ENCODE measurements around the gene UAP1L1. TPM values are rescaled to one million over a fixed set of nuclear protein-coding genes. Genes with fewer than 3 reads are reported as not detected.
A peak's percentile ranks its signal among the peaks of the same experiment; 100 is the strongest.

UAP1L1 gene
- total RNA-seq, 1 experiment from 2014 or later: 6.6 TPM

DNA sequence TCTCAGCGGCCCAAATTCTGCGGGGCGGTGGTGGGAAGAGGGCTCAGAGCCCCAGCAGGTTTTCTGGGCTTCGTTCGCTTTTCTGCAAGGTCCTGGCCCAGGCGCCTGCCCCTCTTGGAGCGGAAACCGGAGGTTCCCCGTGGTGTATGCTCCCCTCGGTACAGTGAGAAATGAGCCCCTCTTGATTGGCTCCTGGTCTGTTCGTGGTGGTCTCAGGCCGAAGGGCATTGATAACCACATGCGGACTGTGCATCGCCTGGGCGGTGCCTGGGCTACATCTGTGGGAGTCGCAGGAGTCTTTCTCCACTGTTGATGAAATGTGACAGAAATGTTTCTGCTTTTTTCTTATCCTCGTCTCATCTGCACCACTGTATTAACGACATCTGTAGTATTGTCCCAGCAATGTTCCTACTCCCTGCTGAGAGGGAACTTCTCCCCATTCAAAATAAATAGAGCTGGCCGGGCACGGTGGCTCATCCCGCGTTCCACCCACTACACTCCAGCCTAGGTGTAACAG lies 10.2 kb downstream of the UAP1L1 start:
- peaks cover 17 to 21% of the 10 kb centered on the region in 2 experiments for H3K4me1 Mint-ChIP-seq
- H3K23ac ChIP-seq (ENCODE audit: insufficient read length, low read depth, low read length): no peak overlapping the region
- no peak overlapping the region for H2AFZ ChIP-seq (ENCODE audit: low read length)
- no peak overlapping the region for H2BK20ac ChIP-seq (ENCODE audit: low read depth, low read length, poor library complexity, severe bottlenecking)
- no peak overlapping the region for H2BK5ac ChIP-seq (ENCODE audit: insufficient read length, low read length)
- peak overlapping the region; percentile 82 to 89 for H3K4me3 Mint-ChIP-seq
- peaks cover 2 to 12% (median 4%) of the 10 kb centered on the region in 3 experiments; a peak in 5 of 7 replicates for H3K36me3 Mint-ChIP-seq (ENCODE audit: insufficient read depth in 1 of 3, low read depth in 3 of 3)
- no peak overlapping the region for H2BK12ac ChIP-seq (ENCODE audit: insufficient read length, low read depth, low read length)
- H2AK5ac ChIP-seq (ENCODE audit: insufficient read length, low read length): no peak overlapping the region
- no peak overlapping the region for H4K91ac ChIP-seq (ENCODE audit: insufficient read length, low read depth, low read length)
- H3K4me2 ChIP-seq (ENCODE audit: insufficient read depth, insufficient read length, low read length): peak overlapping the region; percentile 79
- no peaks in the 10 kb centered on the region for H3K27me3 ChIP-seq (ENCODE audit: insufficient read depth, low read length)
- peaks cover 12% of the 10 kb centered on the region for H3K23me2 ChIP-seq (ENCODE audit: insufficient read length, low read depth, low read length, poor library complexity, severe bottlenecking)
- H2BK120ac ChIP-seq (ENCODE audit: low read depth, low read length, poor library complexity, severe bottlenecking): no peak overlapping the region
- no peaks in the 10 kb centered on the region for H3K9me3 Mint-ChIP-seq
- no peaks in the 10 kb centered on the region for H3K4me1 ChIP-seq (ENCODE audit: insufficient read depth, low read length)
- no peaks in the 10 kb centered on the region for H4K20me1 ChIP-seq (ENCODE audit: control insufficient read depth, insufficient read depth, insufficient read length)
- H3K27me3 Mint-ChIP-seq (ENCODE audit: low read depth): peaks cover 6% of the 10 kb centered on the region
- peak overlapping the region in 2 of 3 experiments; percentile 14 to 77; a peak in 3 of 7 replicates for H3K27ac Mint-ChIP-seq
- TF ChIP-seq, protein P1, sequence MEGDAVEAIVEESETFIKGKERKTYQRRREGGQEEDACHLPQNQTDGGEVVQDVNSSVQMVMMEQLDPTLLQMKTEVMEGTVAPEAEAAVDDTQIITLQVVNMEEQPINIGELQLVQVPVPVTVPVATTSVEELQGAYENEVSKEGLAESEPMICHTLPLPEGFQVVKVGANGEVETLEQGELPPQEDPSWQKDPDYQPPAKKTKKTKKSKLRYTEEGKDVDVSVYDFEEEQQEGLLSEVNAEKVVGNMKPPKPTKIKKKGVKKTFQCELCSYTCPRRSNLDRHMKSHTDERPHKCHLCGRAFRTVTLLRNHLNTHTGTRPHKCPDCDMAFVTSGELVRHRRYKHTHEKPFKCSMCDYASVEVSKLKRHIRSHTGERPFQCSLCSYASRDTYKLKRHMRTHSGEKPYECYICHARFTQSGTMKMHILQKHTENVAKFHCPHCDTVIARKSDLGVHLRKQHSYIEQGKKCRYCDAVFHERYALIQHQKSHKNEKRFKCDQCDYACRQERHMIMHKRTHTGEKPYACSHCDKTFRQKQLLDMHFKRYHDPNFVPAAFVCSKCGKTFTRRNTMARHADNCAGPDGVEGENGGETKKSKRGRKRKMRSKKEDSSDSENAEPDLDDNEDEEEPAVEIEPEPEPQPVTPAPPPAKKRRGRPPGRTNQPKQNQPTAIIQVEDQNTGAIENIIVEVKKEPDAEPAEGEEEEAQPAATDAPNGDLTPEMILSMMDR (conservative IDR thresholded peaks at IDR 0.05): no peak
- WGBS (ENCODE audit: extremely low coverage, insufficient read length, low lambda C conversion rate): no CpG with 5 or more reads among the region's 22 CpGs
- H3K18ac ChIP-seq (ENCODE audit: insufficient read length, low read depth, low read length): peak overlapping the region; percentile 31
- H3K14ac ChIP-seq (ENCODE audit: insufficient read depth, low read length): no peak overlapping the region; the same call in 1 of the 2 replicates
- no peaks in the 10 kb centered on the region for H3K79me1 ChIP-seq (ENCODE audit: insufficient read depth, low read depth, low read length, poor library complexity, severe bottlenecking)
- no peak overlapping the region; the same call in 1 of the 2 replicates for H2BK15ac ChIP-seq (ENCODE audit: low read depth, low read length)
- no peak overlapping the region for H3T11ph ChIP-seq (ENCODE audit: low read length)
- no peak overlapping the region for H3K27ac ChIP-seq (ENCODE audit: insufficient read length, low read depth, low read length)
- no peak for DNase-seq
- no peak overlapping the region for H3K4ac ChIP-seq (ENCODE audit: low read depth, low read length)
- no peak overlapping the region for H4K5ac ChIP-seq (ENCODE audit: insufficient read length, low read depth, low read length)
- H3K79me2 ChIP-seq (ENCODE audit: insufficient read depth, low read length): no peaks in the 10 kb centered on the region
- H3K9me3 ChIP-seq (ENCODE audit: control insufficient read depth, low read depth, low read length): no peaks in the 10 kb centered on the region
- H3K56ac ChIP-seq (ENCODE audit: insufficient read length, low read depth, low read length): no peak overlapping the region
- H4K8ac ChIP-seq (replicated peaks; ENCODE audit: insufficient read length, low read depth, low read length): no peak overlapping the region
- H3K9ac ChIP-seq (ENCODE audit: extremely low read depth, insufficient read length, low read length): peak overlapping the region; percentile 29

Data from H9 (cell line).